ENCODE measurements around the gene SH3RF1. TPM values are rescaled to one million over a fixed set of nuclear protein-coding genes. Genes with fewer than 3 reads are reported as not detected.

The SH3RF1 gene
- total RNA-seq, 1 donor from 2014 or later: 46.0 TPM

DNA sequence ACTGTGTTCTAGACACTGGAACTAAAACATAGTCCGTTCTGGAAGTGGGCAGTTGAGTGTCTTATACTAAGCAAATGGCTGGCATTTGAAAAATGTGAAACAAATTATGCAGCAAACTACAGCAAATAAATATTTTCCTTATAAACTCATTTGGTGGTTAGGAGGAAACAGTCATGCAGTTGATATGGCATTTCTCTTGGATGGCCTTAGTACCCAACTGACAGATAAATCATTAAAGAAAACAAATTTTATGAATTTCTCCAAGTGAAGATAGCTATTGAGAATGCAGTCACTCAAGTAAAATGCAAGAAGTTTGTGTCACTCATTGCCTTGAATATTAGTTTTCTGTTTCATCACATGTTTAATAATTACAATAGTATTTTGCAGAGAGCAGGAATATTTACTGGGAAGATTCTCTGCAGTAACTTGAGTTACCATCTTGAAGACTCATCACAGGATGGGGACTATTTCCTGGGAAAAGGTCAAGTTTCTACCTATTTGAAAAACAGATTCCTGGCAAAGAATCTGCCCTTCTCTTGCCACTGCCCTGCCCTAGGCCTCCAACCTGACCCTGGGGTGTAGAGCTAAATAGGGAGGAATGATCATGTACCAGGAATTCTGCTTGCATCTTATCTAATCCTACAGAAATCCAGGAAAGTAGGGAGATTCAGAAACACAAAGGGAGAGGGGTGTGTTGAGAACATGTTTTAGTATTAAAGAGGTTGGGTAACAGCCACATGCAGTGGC, 105.9 kb downstream of the SH3RF1 start:
- DNase-seq (ENCODE audit: low spot score): no peak

DNA sequence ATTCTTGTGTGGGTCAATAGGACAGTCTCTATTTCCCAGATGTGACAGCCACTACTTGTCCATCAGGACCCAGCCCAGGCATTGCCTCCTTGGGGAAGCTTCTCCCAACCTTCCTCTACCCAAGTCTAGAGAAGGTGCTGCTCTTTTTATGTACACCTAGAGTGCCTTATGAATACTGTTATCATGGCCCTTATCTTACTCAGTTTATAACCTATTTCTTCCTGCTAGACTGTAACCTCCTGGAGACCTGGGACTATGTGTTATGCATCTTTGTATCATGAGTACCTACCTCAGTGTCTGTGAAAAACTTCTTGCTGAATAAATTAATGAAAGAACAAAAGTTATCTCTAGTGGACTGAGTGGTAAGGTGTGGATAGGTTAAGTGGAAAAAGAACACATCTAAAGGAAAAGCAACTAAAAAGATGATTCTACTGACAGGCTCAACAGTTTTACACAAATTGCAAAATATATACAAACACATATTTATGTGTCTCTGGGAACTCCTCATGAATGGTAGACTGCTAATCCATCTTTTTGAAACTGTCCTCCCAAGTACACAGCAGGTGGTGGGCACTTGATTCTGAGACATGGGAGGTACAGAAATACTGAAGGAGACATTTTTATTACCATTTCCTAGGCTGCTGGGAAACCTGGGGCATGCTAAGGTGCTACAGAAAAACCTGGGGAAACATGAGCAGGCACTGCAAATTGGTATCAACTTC, 106.6 kb downstream of the SH3RF1 start:
- no peak for DNase-seq (ENCODE audit: low spot score)

DNA sequence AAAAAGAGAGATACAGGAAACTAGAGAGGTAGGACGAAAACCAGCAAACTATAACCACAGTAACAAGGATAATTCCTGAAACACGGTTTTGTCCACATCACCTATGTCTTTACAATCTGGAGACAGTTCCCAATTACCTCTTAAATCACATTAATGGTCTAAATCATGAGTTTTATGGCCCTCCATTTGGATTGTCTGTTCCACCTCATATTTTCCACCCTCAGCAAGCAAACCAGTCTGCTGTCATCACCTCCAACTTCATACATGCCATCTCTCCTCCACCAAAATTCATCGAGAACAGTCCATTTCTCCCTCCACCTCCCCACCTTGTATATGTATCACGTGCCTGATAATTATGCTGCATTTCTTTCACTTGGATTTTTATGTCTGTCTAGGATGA, 107.3 kb downstream of the SH3RF1 start:
- no peak for DNase-seq (ENCODE audit: low spot score)

DNA sequence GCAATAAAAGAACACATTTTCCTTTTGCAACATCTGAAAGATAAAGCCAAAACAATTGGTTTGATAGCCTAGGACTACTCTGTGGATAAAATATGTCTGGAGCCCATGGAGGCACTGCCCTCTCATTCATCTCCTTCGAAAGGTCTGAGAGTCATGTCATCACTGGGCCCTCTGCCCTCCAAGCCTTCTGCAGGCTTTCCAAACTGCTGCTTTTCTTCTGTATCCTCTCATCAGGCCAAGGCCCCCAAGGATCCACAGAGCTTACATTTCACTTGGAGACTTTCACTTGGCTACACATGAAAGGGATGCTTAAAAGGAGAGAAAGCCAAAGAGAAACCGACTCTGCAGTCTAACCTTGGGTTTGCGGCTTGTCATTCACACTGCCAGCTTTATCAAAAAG, 109.9 kb downstream of the SH3RF1 start:
- no peak for DNase-seq (ENCODE audit: low spot score)

DNA sequence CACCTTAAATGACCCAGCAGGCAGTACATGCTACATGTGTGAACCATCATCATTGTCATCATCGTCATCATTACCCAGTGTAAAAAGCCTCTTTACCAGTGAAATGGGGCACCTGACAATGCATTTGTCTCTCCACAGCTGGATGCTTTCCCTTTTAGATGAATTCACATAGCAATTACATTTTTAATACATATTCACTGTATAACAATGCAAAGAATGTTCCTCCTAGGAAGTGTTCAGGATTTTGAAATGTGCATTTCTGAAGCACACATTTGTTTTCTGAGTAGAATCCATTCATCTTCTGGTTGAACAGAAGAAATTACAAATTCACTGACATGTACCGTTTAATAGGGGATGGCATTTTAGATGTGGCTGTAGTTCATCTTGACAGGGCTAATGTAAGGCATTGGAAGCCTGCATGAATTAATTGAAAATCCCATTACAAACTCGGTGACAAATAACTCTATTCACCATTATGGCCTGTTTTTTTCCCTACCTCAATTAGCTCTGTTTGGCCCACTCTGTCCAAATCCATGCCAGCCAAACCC, 111.1 kb downstream of the SH3RF1 start:
- no peak for DNase-seq (ENCODE audit: low spot score)

DNA sequence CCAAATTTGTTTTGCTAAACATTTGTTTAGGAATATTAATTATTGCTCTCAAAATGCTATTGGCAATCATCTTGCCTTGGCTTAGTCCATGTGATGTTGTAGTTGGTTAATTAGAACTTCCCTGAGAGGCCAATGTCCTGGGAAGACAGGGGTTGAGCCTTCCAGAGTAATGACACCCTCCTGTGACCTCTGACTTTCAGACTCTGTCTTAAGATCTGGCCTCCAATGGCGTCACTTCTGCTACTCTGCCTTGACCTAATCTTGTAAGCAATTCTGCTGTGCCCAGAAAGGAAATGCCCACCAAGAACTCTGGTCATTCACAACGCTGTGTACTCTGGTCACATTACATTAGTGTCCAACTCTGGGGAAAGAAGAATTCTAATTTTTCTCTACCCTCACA, 111.9 kb downstream of the SH3RF1 start:
- DNase-seq (ENCODE audit: low spot score): no peak

DNA sequence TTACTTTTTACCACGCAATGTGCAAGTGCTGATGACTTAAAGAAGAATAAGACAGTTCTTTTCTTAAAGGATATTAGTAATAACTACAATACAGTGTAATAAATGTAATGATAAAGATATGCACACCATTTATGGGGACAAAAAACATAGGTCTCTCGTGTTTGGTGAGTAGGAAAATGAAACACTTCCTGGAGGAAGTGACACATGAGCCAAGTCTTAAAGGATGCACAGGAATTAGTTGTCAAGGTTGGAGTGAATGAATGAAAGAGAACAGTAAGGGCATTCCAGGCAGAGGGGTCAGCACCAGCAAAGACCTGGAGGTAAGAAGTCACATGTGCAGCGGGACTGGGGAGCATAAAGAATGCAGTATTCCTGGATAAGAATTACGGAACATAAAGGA, 112.7 kb downstream of the SH3RF1 start:
- DNase-seq (ENCODE audit: low spot score): no peak

DNA sequence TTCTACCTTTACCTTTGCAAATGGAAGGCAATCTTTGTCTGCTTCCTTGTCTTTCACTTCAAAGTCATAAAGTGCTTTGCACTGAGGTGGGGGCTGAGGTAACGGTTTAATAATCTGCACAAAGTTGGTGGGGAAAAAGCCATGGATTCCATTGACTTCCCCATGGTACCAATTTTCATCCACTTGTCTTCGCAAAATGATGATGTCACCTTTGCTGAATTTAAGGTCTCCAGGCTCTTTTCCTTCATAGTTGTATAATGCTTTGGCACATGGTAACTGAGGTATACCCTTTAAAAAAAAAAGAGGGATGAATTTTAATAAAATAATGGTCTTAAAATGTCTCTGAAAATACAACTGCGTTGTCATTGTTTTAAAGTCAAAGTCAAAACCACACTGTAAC, 114.4 kb downstream of the SH3RF1 start:
- no peak for DNase-seq (ENCODE audit: low spot score)

DNA sequence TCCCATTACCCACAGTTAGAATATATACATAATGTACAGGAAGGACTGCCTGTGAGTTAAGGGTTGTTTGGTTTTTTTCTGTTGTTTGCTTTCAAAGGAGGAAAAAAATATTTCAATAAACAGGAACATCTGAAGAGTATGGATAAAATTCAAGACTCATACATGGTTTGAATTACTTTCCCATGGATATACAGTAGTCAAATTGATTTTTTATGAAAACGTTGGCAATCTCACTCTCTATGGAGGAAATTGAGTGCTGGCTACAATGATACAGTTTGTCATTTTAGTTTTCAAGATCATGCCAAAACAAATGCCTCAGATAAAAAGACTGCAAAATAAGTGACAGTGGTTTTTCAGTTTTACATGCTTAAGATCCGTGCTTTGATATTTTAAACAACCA, 116.6 kb downstream of the SH3RF1 start:
- DNase-seq (ENCODE audit: low spot score): no peak

DNA sequence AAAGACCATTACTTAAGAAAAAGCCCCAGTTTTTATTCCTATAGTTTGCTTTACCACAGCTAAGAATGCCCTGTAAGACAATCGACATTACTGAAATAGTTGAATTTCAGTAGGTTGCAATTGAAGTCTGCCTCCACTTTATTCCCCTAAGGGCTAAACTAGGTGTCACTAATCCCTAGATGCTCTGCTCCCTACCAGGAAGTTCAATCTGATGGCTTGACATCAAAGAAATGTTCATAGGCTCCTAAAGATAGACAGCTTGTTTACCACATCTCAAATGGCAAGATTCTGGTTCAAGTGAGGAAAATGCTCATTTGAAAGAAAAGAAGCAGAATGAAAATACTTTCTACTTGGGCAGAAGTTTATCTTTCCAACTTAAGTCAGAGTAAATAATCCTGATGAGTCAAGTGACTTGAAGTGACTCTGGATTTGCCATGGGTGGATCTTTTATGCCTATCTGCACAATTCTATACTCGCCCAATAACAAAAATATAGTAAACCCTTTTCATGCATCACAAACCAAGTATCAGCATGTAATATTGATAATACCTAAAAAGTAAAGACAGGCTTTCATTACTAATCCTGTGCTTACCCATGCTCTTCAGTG, 117.2 kb downstream of the SH3RF1 start:
- DNase-seq (ENCODE audit: low spot score): no peak

DNA sequence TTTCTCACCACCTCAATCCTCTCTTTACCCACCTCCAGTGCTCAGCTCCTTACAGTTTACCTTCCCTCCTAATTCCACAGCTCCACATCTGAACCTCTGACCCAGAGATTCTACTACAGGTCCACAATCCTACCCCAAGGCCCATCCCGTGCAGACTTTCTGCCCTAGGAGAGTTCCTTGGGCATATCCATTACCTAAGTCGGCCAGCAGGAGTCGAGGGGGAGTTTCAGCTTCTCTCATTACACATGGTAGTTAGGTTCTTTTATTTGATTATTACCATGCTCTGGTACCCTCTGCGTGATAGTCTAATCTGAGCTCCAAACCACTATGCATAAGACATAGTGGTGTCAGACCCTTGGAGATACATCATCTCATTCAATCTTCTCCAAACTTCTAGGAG, 117.9 kb downstream of the SH3RF1 start:
- DNase-seq (ENCODE audit: low spot score): no peak

DNA sequence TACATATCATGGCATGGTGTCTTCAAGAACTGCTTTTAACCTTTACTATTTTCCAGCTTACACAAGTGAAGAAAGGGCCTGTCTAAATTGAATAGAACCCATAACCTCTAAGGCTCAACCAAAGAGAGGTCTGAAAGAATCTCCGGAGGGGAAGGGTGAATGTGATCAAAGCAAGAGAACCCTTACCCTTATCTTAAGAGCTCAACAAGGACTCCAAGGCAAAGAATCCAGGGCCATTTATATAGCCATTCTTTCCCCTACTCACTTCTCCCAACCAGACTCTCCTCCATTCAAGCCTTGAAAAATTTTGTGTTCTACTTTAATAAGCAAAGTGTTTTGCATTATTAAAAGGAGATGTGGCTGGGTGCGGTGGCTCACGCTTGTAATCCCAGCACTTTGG, 118.7 kb downstream of the SH3RF1 start:
- no peak for DNase-seq (ENCODE audit: low spot score)

DNA sequence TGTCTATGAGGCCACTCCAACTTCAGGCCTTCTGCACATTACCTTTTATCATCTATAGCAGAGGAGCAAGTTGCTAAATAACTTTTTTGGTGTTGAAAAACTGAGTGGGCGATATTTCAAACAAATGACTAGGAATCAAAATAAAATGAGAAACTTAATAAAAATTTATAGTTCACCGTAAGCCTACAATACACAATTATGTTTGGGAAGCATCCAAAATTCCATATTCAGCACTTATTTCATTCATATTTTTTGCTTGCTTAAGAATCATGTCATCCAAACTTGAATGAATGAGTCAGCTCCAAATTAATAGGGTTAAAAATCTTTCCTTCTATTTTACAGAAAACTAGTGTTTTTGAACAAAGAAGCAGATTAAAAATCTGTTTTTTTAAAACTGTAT, 119.1 kb downstream of the SH3RF1 start:
- DNase-seq (ENCODE audit: low spot score): no peak

DNA sequence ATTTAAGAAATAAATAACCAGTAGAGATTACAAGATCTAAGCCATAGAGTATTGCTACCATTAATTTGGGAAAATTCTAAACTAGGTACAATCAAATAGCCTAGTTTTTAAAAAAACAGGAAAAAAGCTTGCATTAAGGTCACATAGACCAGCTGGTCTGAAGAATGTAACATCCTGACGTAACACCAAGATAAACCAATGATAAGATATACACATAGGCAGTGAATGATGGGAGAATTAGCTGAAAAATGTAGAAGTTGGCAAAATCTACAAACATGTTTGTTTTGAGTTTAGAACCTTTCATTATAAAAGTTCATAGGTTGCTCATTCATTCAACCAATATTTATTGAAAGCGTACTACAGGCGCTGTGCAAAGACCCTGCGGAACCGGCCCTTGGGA, 120.0 kb downstream of the SH3RF1 start:
- no peak for DNase-seq (ENCODE audit: low spot score)

DNA sequence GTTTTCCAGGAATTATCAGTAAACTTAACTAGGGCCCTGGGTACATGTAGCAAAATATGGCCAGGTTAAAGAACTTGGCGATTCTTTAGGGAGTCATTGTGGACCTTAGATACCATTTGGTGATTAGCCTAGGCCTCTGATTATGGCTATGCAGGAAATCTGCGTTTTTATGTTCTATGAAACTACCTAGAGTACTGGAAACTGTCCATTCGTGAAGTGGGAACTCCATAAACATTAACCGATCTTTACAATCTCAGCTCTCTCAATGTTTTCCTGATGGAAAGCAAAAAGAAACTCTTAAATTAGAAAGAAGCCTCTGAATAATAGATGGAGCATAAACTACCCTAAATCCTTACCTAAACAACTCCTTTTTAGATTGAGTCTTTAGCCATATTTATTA, 121.9 kb downstream of the SH3RF1 start:
- DNase-seq (ENCODE audit: low spot score): no peak

DNA sequence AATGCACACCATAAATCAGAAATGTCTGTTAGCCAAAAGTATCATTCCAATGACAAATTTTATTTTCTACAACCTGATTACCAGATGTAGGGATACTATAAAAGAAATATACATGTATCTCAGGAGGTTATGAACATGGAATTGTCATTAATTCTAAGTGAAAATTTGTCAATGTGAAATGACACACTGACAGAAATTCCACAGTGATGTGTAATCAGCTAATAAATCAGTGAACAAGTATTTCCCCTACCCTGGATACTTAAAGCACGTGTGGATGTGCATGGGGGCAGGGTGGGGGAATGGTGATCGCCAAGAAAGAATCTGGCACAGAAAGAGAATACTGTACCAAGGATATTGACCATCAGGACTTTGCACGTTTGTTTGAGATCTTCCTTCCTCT, 123.6 kb downstream of the SH3RF1 start:
- no peak for DNase-seq (ENCODE audit: low spot score)

DNA sequence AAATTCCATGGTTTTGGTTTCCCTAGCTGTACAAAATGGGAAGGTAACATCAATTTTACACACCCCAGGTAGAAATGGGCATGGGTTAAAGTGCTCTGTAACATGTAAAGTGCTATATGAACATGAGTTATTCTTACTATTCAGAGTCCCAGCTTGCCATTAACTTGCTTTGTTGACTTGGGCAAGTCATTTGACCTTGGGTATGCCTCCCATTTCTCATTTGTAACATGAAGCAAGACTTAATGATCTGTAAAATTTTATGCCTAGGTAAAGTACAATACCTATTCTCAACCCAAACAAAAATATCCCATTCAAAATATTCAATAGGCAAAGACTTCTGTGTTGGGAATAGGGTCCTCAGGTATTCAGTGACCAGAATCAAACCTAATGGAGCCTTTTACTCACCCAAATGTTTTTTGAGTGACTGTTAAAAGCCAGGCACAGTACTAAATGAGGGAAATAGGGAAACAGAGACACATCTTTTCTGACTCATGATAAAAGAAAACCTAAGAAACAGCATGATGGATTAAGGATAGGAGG, 126.6 kb downstream of the SH3RF1 start:
- no peak for DNase-seq (ENCODE audit: low spot score)

DNA sequence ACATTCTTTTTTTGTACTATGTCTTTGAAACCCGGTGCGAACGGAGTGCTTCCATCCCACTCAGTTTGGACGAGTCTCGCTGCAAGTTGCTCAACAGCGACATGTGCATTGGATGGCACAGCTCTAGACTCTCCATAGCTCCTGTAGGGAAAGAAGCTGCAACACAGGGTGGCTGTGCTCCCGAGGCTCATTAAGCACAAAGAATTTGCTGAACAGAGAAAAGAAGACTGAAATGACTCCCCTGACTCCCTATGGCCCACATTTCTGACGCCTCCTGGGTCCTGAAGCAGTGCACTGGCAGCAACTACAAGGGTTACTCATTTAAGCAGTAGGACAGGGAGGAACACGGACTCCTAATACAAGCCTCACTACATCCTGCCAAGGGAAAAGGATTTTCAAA, 127.4 kb downstream of the SH3RF1 start:
- DNase-seq (ENCODE audit: low spot score): no peak

DNA sequence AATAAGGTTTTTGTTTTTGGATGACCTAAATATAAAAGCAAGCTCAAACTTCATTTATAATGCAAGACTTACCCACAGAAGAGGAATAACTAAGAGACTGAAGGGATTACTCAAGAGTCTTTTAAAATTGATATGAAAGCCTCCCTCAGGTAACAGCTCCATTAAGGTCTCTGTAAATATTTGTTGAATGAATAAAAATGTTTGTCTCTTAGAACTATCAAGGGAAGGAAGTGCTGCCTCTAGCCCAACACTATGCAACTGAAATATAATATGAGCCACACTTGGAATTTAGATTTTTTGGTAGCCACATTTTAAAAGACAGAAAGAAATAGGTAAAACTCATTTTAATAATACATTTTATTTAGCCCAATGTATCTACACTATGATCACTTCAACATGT, 127.8 kb downstream of the SH3RF1 start:
- no peak for DNase-seq (ENCODE audit: low spot score)

DNA sequence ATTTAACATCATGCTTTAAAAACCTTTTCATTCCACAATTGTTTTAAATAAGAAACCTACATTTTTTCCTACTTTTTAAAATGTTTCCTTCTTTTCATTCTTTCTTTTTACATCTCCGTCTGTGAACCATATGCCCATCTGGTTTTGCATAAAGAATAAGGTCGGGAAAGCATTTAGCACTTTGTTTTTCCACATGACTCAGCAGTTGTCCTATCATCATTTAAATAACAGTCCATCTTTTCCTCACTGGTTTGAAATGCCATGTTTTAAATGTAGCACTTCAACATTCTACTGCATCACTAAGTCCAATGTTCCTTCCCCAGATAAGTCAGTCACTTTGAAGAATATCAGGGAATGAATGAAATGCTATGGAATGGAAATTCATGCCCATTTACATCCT, 128.4 kb downstream of the SH3RF1 start:
- DNase-seq (ENCODE audit: low spot score): no peak

DNA sequence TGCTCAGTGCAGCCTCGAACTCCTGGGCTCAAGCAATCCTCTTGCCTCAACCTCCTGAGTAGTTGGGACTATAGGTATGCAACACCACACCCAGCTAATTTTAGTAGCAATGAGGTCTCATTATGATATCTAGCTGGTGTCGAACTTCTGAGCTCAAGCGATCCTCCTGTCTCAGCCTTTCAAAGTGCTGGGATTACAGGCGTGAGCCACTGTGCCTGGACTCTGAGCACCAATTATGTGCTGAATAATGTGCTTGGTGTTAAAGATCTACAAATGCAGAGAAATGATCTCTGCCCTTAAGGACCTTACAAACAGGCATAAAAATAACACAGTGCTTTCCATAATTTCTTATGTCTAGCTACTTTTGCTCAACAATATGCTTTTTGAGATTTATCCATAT, 131.7 kb downstream of the SH3RF1 start:
- DNase-seq (ENCODE audit: low spot score): no peak

DNA sequence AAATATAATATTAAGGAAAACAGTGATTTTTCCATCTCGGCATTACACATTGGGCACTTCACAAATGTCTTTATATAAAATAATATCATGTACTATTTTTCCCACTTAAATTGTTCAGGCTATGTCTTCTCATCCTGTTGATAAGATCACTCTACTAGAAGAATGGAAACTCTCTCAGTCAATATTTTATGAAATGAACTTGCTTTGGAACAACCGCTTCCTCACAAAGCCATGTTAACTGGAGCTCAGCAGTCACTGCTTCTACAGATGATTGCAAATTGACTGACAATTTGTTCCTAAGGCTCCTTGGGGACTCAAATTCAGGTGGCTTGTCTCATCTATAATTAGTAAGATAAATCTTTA, 133.2 kb downstream of the SH3RF1 start:
- DNase-seq (ENCODE audit: low spot score): no peak

Measured in mucosa of gallbladder (tissue), 1 donor.